Stimulated activated naive CD4-positive, alpha-beta T cell treated with Interleukin-2 at 50 U/mL for 16 hours (primary cell): ENCODE results near the gene ATP10A.

Source experiments
- DNase-seq: peaks from one replicate; lab custom pipeline; 2025; lab: John Stamatoyannopoulos, UW

The ATP10A gene

GRCh38 chr15:25695875-25696760 lies 167.0 kb downstream of the ATP10A start:
- DNase-seq, result no peak

GRCh38 chr15:25694823-25695312 lies 168.3 kb downstream of the ATP10A start:
- no peak for DNase-seq

- no peak for DNase-seq
Measured at GRCh38 chr15:25694239-25694584, 168.9 kb downstream of the ATP10A start.

GRCh38 chr15:25693321-25694238 lies 169.5 kb downstream of the ATP10A start:
- no peak for DNase-seq

- DNase-seq, result no peak
Measured at GRCh38 chr15:25691544-25692430, 171.3 kb downstream of the ATP10A start.

- DNase-seq, result no peak
Measured at GRCh38 chr15:25690673-25691543, 172.2 kb downstream of the ATP10A start.

GRCh38 chr15:25689592-25689991 lies 173.5 kb downstream of the ATP10A start:
- DNase-seq, result no peak

- no peak for DNase-seq
Measured at GRCh38 chr15:25688166-25688565, 175.0 kb downstream of the ATP10A start.

GRCh38 chr15:25687689-25688088 lies 175.4 kb downstream of the ATP10A start:
- DNase-seq, result no peak

- no peak for DNase-seq
Measured at GRCh38 chr15:25687276-25687675, 175.9 kb downstream of the ATP10A start.

- DNase-seq, result no peak
Measured at GRCh38 chr15:25686780-25687179, 176.3 kb downstream of the ATP10A start.

- no peak for DNase-seq
Measured at GRCh38 chr15:25684521-25685431, 178.4 kb downstream of the ATP10A start.

- no peak for DNase-seq
Measured at GRCh38 chr15:25683911-25684310, 179.2 kb downstream of the ATP10A start.

- DNase-seq, result no peak
Measured at GRCh38 chr15:25683415-25683814, 179.7 kb downstream of the ATP10A start.

GRCh38 chr15:25682340-25682739 lies 180.8 kb downstream of the ATP10A start:
- DNase-seq, result no peak

GRCh38 chr15:25680686-25681025 lies 182.5 kb downstream of the ATP10A start:
- no peak for DNase-seq

GRCh38 chr15:25679964-25680685 lies 183.0 kb downstream of the ATP10A start:
- DNase-seq, result no peak

GRCh38 chr15:25679492-25679891 lies 183.6 kb downstream of the ATP10A start:
- DNase-seq, result no peak

- no peak for DNase-seq
Measured at GRCh38 chr15:25678500-25678855, 184.6 kb downstream of the ATP10A start.
